K562 (cell line): ENCODE data around the gene MYO15B. TPM values are rescaled to one million over a fixed set of nuclear protein-coding genes. Genes with fewer than 3 reads are reported as not detected.

ENCODE experiments used
- ATAC-seq: fragments of 200-7000 bp; cut with Tn5 transposase; 3 replicates; pipeline ENCODE4 v1.9.1; 2020; ENCODE audit warnings: moderate library complexity
- BruUV-seq: library from RNA; stranded (reverse); fragments of 400-500 nt; replicated peaks from 2 replicates; lab custom pipeline; 2021; lab: Mats Ljungman, UMichigan
- CTCF ChIA-PET: fragments of 300-600 bp; formaldehyde crosslinking; extraction: SDS; loops from one replicate; lab custom pipeline; 2021; ENCODE audit warnings: low intra/inter-chr PET ratio; lab: Yijun Ruan, JAX
- POLR2A ChIA-PET: fragments of 300-600, 350-650 bp; sonication (Branson Sonifier 250); formaldehyde crosslinking; extraction: SDS; loops from one replicate; lab custom pipeline; 2021; ENCODE audit warnings: antibody characterized with exemption, inconsistent platforms; lab: Yijun Ruan, JAX
- DNase-seq, 4 experiments: peaks; one replicate each; pipeline versions ENCODE4 v3.0.0 to v3.0.0-alpha.2; 2011 to 2018; ENCODE audit warnings: low spot score in 3 of 4, mixed read lengths in 3 of 4; ENCODE audit errors: extremely low read depth in 1 of 4
- FAIRE-seq: peaks from 2 replicates; lab custom pipeline; 2011; peaks lifted over from hg19 to GRCh38; lab: Jason Lieb, UNC
- H2AFZ ChIP-seq: 2 replicates; pipeline ENCODE4 v1.6.0; 2011; ENCODE audit warnings: low read depth, low read length, control low read depth, inconsistent platforms
- H3K27ac ChIP-seq: fragments of 200-600 bp; 3 replicates; pipeline ENCODE4 v1.8.0; 2011; ENCODE audit warnings: low read depth, mild to moderate bottlenecking, control low read depth, inconsistent platforms, low read length, moderate library complexity, mixed read lengths; ENCODE audit errors: extremely low read depth
- H3K27me3 ChIP-seq, 2 experiments: fragments of 300-600 bp in 1 of 2; 2 replicates in 1 of 2; 3 replicates in 1 of 2; pipeline versions ENCODE4 v1.6.0 to v1.8.0; 2011; ENCODE audit warnings: inconsistent platforms in 2 of 2, low read length in 2 of 2, mild to moderate bottlenecking in 1 of 2, mixed read lengths in 1 of 2, moderate library complexity in 1 of 2; ENCODE audit not compliant: control insufficient read depth in 2 of 2, insufficient read depth in 2 of 2
- H3K36me3 ChIP-seq: fragments of 300-600 bp; 3 replicates; pipeline ENCODE4 v1.8.0; 2011; ENCODE audit warnings: mild to moderate bottlenecking, low read length, inconsistent platforms; ENCODE audit not compliant: control insufficient read depth, insufficient read depth
- H3K4me1 ChIP-seq, 2 experiments: fragments of 200-600 bp in 1 of 2; replicated peaks in 1 of 2; 2 replicates in 1 of 2; 3 replicates in 1 of 2; pipeline versions ENCODE4 v1.5.1 to v1.8.0; 2011; ENCODE audit warnings: inconsistent platforms in 2 of 2, low read length in 2 of 2, mild to moderate bottlenecking in 1 of 2, mixed read lengths in 1 of 2, moderate library complexity in 1 of 2; ENCODE audit not compliant: control insufficient read depth in 2 of 2, insufficient read depth in 2 of 2
- H3K4me2 ChIP-seq: 2 replicates; pipeline ENCODE4 v1.6.1; 2011; ENCODE audit warnings: low read length, control low read depth, inconsistent platforms, mixed read lengths; ENCODE audit not compliant: insufficient read depth
- H3K4me3 ChIP-seq: fragments of 200-600 bp; sonication (generic), shearing (Covaris generic); 2 replicates; pipeline ENCODE4 v1.5.1; 2016; ENCODE audit warnings: control low read depth, inconsistent platforms
- H3K79me2 ChIP-seq: fragments of 200-600 bp; 3 replicates; pipeline ENCODE4 v1.8.0; 2011; ENCODE audit warnings: low read length, inconsistent platforms; ENCODE audit not compliant: control insufficient read depth, insufficient read depth
- H3K9ac ChIP-seq, 2 experiments: 2 replicates each; pipeline versions ENCODE4 v1.6.0 to v1.6.1; 2011; ENCODE audit warnings: low read depth in 2 of 2, low read length in 2 of 2, control low read depth in 1 of 2, inconsistent platforms in 1 of 2, mild to moderate bottlenecking in 1 of 2, mixed read lengths in 1 of 2; ENCODE audit not compliant: insufficient read depth in 1 of 2
- H3K9me1 ChIP-seq: one replicate; pipeline ENCODE4 v1.6.0; 2011; ENCODE audit warnings: inconsistent platforms, mild to moderate bottlenecking, low read length, moderate library complexity; ENCODE audit not compliant: control insufficient read depth, insufficient read depth
- H3K9me3 ChIP-seq: replicated peaks from 2 replicates; pipeline ENCODE4 v1.5.1; 2011; ENCODE audit warnings: low read depth, low read length, inconsistent platforms; ENCODE audit not compliant: control insufficient read depth, insufficient read depth
- H4K20me1 ChIP-seq: replicated peaks from 2 replicates; pipeline ENCODE4 v1.6.1; 2011; ENCODE audit warnings: low read length, inconsistent platforms, mixed read lengths; ENCODE audit not compliant: control insufficient read depth, insufficient read depth
- FUS ChIP-seq: fragments of 200-400 bp; formaldehyde crosslinking; optimal IDR thresholded peaks from 2 replicates; pipeline ENCODE3; 2017; ENCODE audit warnings: low read depth, low read length
- HDAC6 ChIP-seq: IDR thresholded peaks from 2 replicates; pipeline ENCODE4 v1.6.1; 2012; ENCODE audit warnings: low read depth, mild to moderate bottlenecking, control low read depth, inconsistent platforms, low read length, moderate library complexity
- JUND ChIP-seq, 2 experiments: IDR thresholded peaks; 2 replicates in 1 of 2; 3 replicates in 1 of 2; pipeline ENCODE4 v1.6.1; 2011; ENCODE audit warnings: borderline replicate concordance in 2 of 2, low read depth in 2 of 2, low read length in 2 of 2, improper control_type of control experiment in 1 of 2, missing biosample characterization in 1 of 2, missing genetic modification characterization in 1 of 2, missing genetic modification reagents in 1 of 2
- NCOA4 ChIP-seq: fragments of 450-650 bp; IDR thresholded peaks from 2 replicates; pipeline ENCODE4 v1.6.1; 2018; ENCODE audit warnings: mild to moderate bottlenecking; ENCODE audit not compliant: partially characterized antibody
- NEUROD1 ChIP-seq: fragments of 150-350 bp; IDR thresholded peaks from 2 replicates; pipeline ENCODE4 v1.6.1; 2014; ENCODE audit warnings: borderline replicate concordance, low read length, low read depth; ENCODE audit not compliant: partially characterized antibody
- NRF1 ChIP-seq, 2 experiments: fragments of 450-650 bp; IDR thresholded peaks in 1 of 2; conservative IDR thresholded peaks in 1 of 2; 2 replicates each; pipeline ENCODE4 v1.6.1; 2014; ENCODE audit warnings: mild to moderate bottlenecking in 2 of 2
- PHTF2 ChIP-seq: fragments of 250-450 bp; sonication (Bioruptor Pico); IDR thresholded peaks from 2 replicates; pipeline ENCODE4 v1.5.0; 2021; ENCODE audit warnings: mild to moderate bottlenecking
- RBFOX2 ChIP-seq: fragments of 200-400 bp; formaldehyde crosslinking; IDR thresholded peaks from 2 replicates; pipeline ENCODE4 v1.6.1; 2017; ENCODE audit warnings: low read depth, mild to moderate bottlenecking, low read length, moderate library complexity
- SETDB1 ChIP-seq: IDR thresholded peaks from one replicate; pipeline ENCODE4 v1.6.1; 2012; ENCODE audit warnings: low read length, control low read depth, inconsistent platforms
- STAT5B ChIP-seq: fragments of 250-450 bp; sonication (Bioruptor Pico); IDR thresholded peaks from 2 replicates; pipeline ENCODE4 v1.8.0; 2021; ENCODE audit warnings: mild to moderate bottlenecking, inconsistent platforms
- TAF9B ChIP-seq: fragments of 450-650 bp; IDR thresholded peaks from 2 replicates; pipeline ENCODE4 v1.6.1; 2018; ENCODE audit warnings: mild to moderate bottlenecking; ENCODE audit not compliant: partially characterized antibody
- TRIM24 ChIP-seq, 2 experiments: fragments of 450-650 bp; IDR thresholded peaks; 2 replicates each; pipeline ENCODE4 v1.6.1; 2016
- ZBTB1 ChIP-seq: sonication (generic); formaldehyde crosslinking; IDR thresholded peaks from 2 replicates; pipeline ENCODE4 v1.8.1; 2023; ENCODE audit warnings: missing genetic modification reagents, low read depth, mild to moderate bottlenecking, borderline replicate concordance
- ZNF384 ChIP-seq: IDR thresholded peaks from 2 replicates; pipeline ENCODE4 v1.6.1; 2012; ENCODE audit warnings: low read depth, low read length, improper control_type of control experiment
- ZNF583 ChIP-seq: fragments of 250-450 bp; sonication (Bioruptor Pico); IDR thresholded peaks from 2 replicates; pipeline ENCODE4 v1.4.0; 2020
- ZNF780A ChIP-seq: fragments of 250-450 bp; sonication (Bioruptor Pico); IDR thresholded peaks from 2 replicates; pipeline ENCODE4 v1.5.0; 2021; ENCODE audit warnings: mild to moderate bottlenecking
- WGBS: fragments of 100-300 bp; shearing (Covaris generic); methylation state at CpG from one replicate; pipeline ENCODE4 v1.1.6; 2016; ENCODE audit warnings: low coverage, mixed read lengths; ENCODE audit not compliant: insufficient coverage; ENCODE audit errors: missing lambda C conversion rate; 5-methylcytosine and 5-hydroxymethylcytosine counted together
- in situ Hi-C: fragments of 300-500 bp; cut with MboI; formaldehyde crosslinking; loops from 4 replicates; pipeline ENCODE4 v1.15.0; 2018; ENCODE audit warnings: inconsistent platforms, mixed read lengths
- intact Hi-C: fragments of 100-400 bp; cut with micrococcal nuclease; formaldehyde crosslinking; loops from 2 replicates; pipeline ENCODE4 v1.14.2; 2022
- polyA plus RNA-seq, 8 experiments: library from polyadenylated mRNA; depleted of rRNA in 4 of 8; stranded (reverse) in 5 of 8; unstranded in 3 of 8; fragments of >200 nt; fragmentation: Nextera tagmentation in 2 of 8; fragmentation: Illumina TruSeq in 1 of 8; extraction: Ambion mirVana in 2 of 8; extraction: Trizol in 1 of 8; gene quantifications; 2 replicates each; pipeline versions ENCODE4 v1.2.1 to v1.2.3, GENCODE V29; 2011 to 2014; ENCODE audit warnings: inconsistent platforms in 1 of 8, missing spikeins in 1 of 8
- total RNA-seq, 7 experiments: library from RNA; depleted of rRNA in 6 of 7; stranded (reverse); fragments of >200 nt in 6 of 7; fragmentation: Illumina TruSeq in 2 of 7; extraction: Trizol in 2 of 7; gene quantifications; 2 replicates each; pipeline versions ENCODE4 v1.2.1 to v1.2.3, GENCODE V29; 2011 to 2021; ENCODE audit warnings: low replicate concordance in 1 of 7
- TF ChIP-seq, protein P1 (sequence below): sonication (generic); formaldehyde crosslinking; IDR thresholded peaks from 2 replicates; pipeline ENCODE4 v1.8.0; 2022; ENCODE audit warnings: mild to moderate bottlenecking, low read depth, missing genetic modification reagents
- TF ChIP-seq, protein P2 (sequence below): fragments of 250-450 bp; sonication (Bioruptor Pico); IDR thresholded peaks from 2 replicates; pipeline ENCODE4 v1.6.1; 2021; ENCODE audit warnings: mild to moderate bottlenecking

The MYO15B gene
- total and polyA plus RNA-seq, 9 of the 15 experiments (the other 6 are each of a cell fraction or from before 2014, with no cell fraction given), result 0.05 to 3.1 (median 0.83) TPM; not detected in 2

DNA sequence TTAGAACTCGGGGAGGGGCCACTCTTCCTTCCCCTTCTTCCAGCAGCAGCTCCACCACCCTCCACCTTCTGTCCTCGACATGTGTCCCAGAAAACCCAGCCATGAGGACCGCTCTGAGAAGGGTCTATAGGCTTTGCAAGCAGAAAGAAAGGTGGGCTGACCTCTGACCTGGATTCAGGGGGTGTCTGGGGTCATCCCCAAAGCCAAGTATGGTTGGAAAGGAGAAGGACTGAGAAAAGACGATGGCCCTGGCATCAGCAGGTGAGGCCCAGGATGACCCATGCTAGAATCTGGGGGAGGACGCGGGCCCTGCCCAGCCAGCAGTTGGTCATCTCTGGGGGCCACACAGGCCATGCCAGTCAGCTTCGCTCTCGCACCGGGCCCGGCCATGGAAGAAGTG lies 39.5 kb downstream of the MYO15B start:
- no peaks in the 10 kb centered on the region for H3K9me3 ChIP-seq
- POLR2A ChIA-PET, result interaction anchor here (0.6 kb wide), 2 partner anchors 11 to 532 kb away, joined by 3 to 5 read pairs; no protein-coding TSS in a partner anchor
- in situ Hi-C loops, result no loop called here
- peaks cover 0 to 7% of the 10 kb centered on the region in 2 experiments; a peak in 2 of 5 replicates for H3K27me3 ChIP-seq
- peaks cover 6 to 63% of the 10 kb centered on the region in 2 experiments; a peak in 4 of 5 replicates for H3K4me1 ChIP-seq
- no peak for FAIRE-seq
- H2AFZ ChIP-seq, result no peak overlapping the region
- BruUV-seq, result no TSS peak
- H3K4me3 ChIP-seq, result no peak overlapping the region
- DNase-seq, result no peak
- H3K27ac ChIP-seq, result no peak overlapping the region
- ATAC-seq, result no peak
- H3K4me2 ChIP-seq, result no peak overlapping the region
- 92% methylated on average over 9 of the region's 10 CpGs for WGBS
- CTCF ChIA-PET, result interaction anchor here (1.1 kb wide), 1 partner anchor 39 kb away, joined by 3 read pairs; the partner anchor contains the start of gene MYO15B
- H3K36me3 ChIP-seq, result peaks cover 4% of the 10 kb centered on the region; the same call in 2 of the 3 replicates
- H3K9me1 ChIP-seq, result no peaks in the 10 kb centered on the region
- no peak overlapping the region for H3K9ac ChIP-seq
- intact Hi-C loops, result no loop called here
- peaks cover 7% of the 10 kb centered on the region for H4K20me1 ChIP-seq
- TF ChIP-seq HDAC6 (no peak), TRIM24 (IDR thresholded peaks at IDR 0.05) (no peak), ZNF780A (CRISPR knock-in tag) (no peak), ZNF583 (CRISPR knock-in tag) (no peak), TAF9B (no peak), NRF1 (conservative IDR thresholded peaks at IDR 0.05 in 1 of 2, IDR thresholded peaks at IDR 0.05 in 1 of 2) (no peak), FUS (no peak), PHTF2 (CRISPR knock-in tag) (no peak), RBFOX2 (no peak), SETDB1 (no peak), STAT5B (CRISPR knock-in tag) (no peak), NCOA4 (no peak), ZNF384 (no peak), NEUROD1 (no peak), JUND (IDR thresholded peaks at IDR 0.05; ENCODE audit: borderline replicate concordance, low read depth, low read length) (no peak), JUND (tag; IDR thresholded peaks at IDR 0.05; ENCODE audit: borderline replicate concordance, low read depth, low read length) (no peak), ZBTB1 (no peak)
- TF ChIP-seq, protein P1, sequence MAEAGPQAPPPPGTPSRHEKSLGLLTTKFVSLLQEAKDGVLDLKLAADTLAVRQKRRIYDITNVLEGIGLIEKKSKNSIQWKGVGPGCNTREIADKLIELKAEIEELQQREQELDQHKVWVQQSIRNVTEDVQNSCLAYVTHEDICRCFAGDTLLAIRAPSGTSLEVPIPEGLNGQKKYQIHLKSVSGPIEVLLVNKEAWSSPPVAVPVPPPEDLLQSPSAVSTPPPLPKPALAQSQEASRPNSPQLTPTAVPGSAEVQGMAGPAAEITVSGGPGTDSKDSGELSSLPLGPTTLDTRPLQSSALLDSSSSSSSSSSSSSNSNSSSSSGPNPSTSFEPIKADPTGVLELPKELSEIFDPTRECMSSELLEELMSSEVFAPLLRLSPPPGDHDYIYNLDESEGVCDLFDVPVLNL (CRISPR knock-in tag), result no peak
- TF ChIP-seq, protein P2, sequence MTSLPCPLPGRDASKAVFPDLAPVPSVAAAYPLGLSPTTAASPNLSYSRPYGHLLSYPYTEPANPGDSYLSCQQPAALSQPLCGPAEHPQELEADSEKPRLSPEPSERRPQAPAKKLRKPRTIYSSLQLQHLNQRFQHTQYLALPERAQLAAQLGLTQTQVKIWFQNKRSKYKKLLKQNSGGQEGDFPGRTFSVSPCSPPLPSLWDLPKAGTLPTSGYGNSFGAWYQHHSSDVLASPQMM (CRISPR knock-in tag), result no peak
- no peaks in the 10 kb centered on the region for H3K79me2 ChIP-seq
